WTC11 (cell line): ENCODE data around the gene DMXL2.

Experiments
- ATF2 ChIP-seq: sonication (generic); formaldehyde crosslinking; IDR thresholded peaks from 2 replicates; pipeline ENCODE4 v1.8.1; 2022; ENCODE audit warnings: low read depth, missing genetic modification reagents, borderline replicate concordance
- E2F1 ChIP-seq: sonication (generic); formaldehyde crosslinking; IDR thresholded peaks from 2 replicates; pipeline ENCODE4 v1.8.0; 2022; ENCODE audit warnings: mild to moderate bottlenecking, missing genetic modification reagents
- NR2C2 ChIP-seq: sonication (generic); formaldehyde crosslinking; IDR thresholded peaks from 2 replicates; pipeline ENCODE4 v1.8.0; 2022; ENCODE audit warnings: mild to moderate bottlenecking, missing genetic modification reagents
- USF2 ChIP-seq: sonication (generic); formaldehyde crosslinking; IDR thresholded peaks from 2 replicates; pipeline ENCODE4 v1.8.1; 2023; ENCODE audit warnings: mild to moderate bottlenecking, missing genetic modification reagents, moderate library complexity

- TF ChIP-seq USF2 (no peak), ATF2 (CRISPR knock-in tag) (no peak), E2F1 (CRISPR knock-in tag) (no peak), NR2C2 (CRISPR knock-in tag) (no peak)
Observed at GRCh38 chr15:51493892-51494291, 128.7 kb downstream of the DMXL2 start.
